Endothelial cell of umbilical vein (primary cell): ENCODE data around the gene NPTX1.

ENCODE experiments used
- EZH2 ChIP-seq: IDR thresholded peaks from 2 replicates; pipeline ENCODE4 v1.6.1; 2012; ENCODE audit warnings: borderline replicate concordance, low read depth, mild to moderate bottlenecking, moderate library complexity, low read length, inconsistent platforms; ENCODE audit not compliant: severe bottlenecking
- GATA2 ChIP-seq: IDR thresholded peaks from 2 replicates; pipeline ENCODE4 v1.7.0; 2011; ENCODE audit warnings: low read depth, mild to moderate bottlenecking, moderate library complexity, mixed read lengths, low read length; ENCODE audit not compliant: insufficient read length, insufficient read depth
- MAX ChIP-seq: IDR thresholded peaks from 2 replicates; pipeline ENCODE4 v1.6.1; 2011; ENCODE audit not compliant: insufficient read depth, insufficient read length
- POLR2A ChIP-seq: IDR thresholded peaks from 2 replicates; pipeline ENCODE4 v1.6.1; 2012; ENCODE audit warnings: low read depth, mild to moderate bottlenecking, control low read depth, low read length
- TF ChIP-seq, protein P1 (sequence below), 2 donors: IDR thresholded peaks; 1 replicate in 1 of 2; 2 replicates in 1 of 2; pipeline ENCODE4 v1.5.1; 2011; ENCODE audit warnings: low read length in 2 of 2, mild to moderate bottlenecking in 2 of 2, moderate library complexity in 2 of 2, control low read depth in 1 of 2, inconsistent platforms in 1 of 2, low read depth in 1 of 2; ENCODE audit not compliant: insufficient read depth in 1 of 2; ENCODE audit errors: extremely low read depth in 1 of 2

- TF ChIP-seq, protein P1, sequence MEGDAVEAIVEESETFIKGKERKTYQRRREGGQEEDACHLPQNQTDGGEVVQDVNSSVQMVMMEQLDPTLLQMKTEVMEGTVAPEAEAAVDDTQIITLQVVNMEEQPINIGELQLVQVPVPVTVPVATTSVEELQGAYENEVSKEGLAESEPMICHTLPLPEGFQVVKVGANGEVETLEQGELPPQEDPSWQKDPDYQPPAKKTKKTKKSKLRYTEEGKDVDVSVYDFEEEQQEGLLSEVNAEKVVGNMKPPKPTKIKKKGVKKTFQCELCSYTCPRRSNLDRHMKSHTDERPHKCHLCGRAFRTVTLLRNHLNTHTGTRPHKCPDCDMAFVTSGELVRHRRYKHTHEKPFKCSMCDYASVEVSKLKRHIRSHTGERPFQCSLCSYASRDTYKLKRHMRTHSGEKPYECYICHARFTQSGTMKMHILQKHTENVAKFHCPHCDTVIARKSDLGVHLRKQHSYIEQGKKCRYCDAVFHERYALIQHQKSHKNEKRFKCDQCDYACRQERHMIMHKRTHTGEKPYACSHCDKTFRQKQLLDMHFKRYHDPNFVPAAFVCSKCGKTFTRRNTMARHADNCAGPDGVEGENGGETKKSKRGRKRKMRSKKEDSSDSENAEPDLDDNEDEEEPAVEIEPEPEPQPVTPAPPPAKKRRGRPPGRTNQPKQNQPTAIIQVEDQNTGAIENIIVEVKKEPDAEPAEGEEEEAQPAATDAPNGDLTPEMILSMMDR (IDR thresholded peaks at IDR 0.05; ENCODE audit: extremely low read depth in 1 of 2, insufficient read depth in 1 of 2, low read depth in 1 of 2, low read length in 2 of 2), result no peak
- no peak for TF ChIP-seq GATA2
- no peak for TF ChIP-seq EZH2
- TF ChIP-seq MAX, result no peak
- TF ChIP-seq POLR2A, result no peak
Observed at GRCh38 chr17:80422276-80422675, 54.1 kb downstream of the NPTX1 start.
